HG02970 (cell line): ENCODE results near the gene ADAM33.

Experiments
- ATAC-seq: cut with Tn5 transposase; IDR thresholded peaks from one replicate; pipeline ENCODE4 v1.9.1; 2021; ENCODE audit warnings: mild to moderate bottlenecking, moderate library complexity, moderate number of reproducible peaks; ENCODE audit not compliant: unreplicated experiment, low FRiP score

Gene ADAM33

GRCh38 chr20:3651204-3651962, 30.4 kb downstream of the ADAM33 start:
- no peak for ATAC-seq

GRCh38 chr20:3648951-3649350, 32.9 kb downstream of the ADAM33 start:
- ATAC-seq: no peak

GRCh38 chr20:3647473-3647872, 34.3 kb downstream of the ADAM33 start:
- no peak for ATAC-seq

- no peak for ATAC-seq
Observed at GRCh38 chr20:3646651-3647050, 35.2 kb downstream of the ADAM33 start.

- ATAC-seq: no peak
Observed at GRCh38 chr20:3646067-3646440, 35.8 kb downstream of the ADAM33 start.

- ATAC-seq: no peak
Observed at GRCh38 chr20:3645309-3646066, 36.3 kb downstream of the ADAM33 start.

- no peak for ATAC-seq
Observed at GRCh38 chr20:3640259-3640658, 41.6 kb downstream of the ADAM33 start.

- ATAC-seq: no peak
Observed at GRCh38 chr20:3635346-3635745, 46.5 kb downstream of the ADAM33 start.

- no peak for ATAC-seq
Observed at GRCh38 chr20:3633913-3634478, 47.8 kb downstream of the ADAM33 start.

- no peak for ATAC-seq
Observed at GRCh38 chr20:3632311-3633004, 49.4 kb downstream of the ADAM33 start.

GRCh38 chr20:3631534-3631933, 50.3 kb downstream of the ADAM33 start:
- ATAC-seq: no peak

GRCh38 chr20:3630429-3630828, 51.4 kb downstream of the ADAM33 start:
- no peak for ATAC-seq

GRCh38 chr20:3629893-3630292, 51.9 kb downstream of the ADAM33 start:
- ATAC-seq: no peak

- no peak for ATAC-seq
Observed at GRCh38 chr20:3628502-3629314, 53.1 kb downstream of the ADAM33 start.

- no peak for ATAC-seq
Observed at GRCh38 chr20:3627476-3627875, 54.3 kb downstream of the ADAM33 start.

- ATAC-seq: no peak
Observed at GRCh38 chr20:3622406-3622805, 59.4 kb downstream of the ADAM33 start.

GRCh38 chr20:3621111-3621510, 60.7 kb downstream of the ADAM33 start:
- ATAC-seq: no peak
